SK-N-MC (cell line): ENCODE results near the gene SCYL1.

Experiments
- EZH2 ChIP-seq: fragments of 200-600 bp; sonication (generic); IDR thresholded peaks from one replicate; pipeline ENCODE4 v1.6.1; 2017; ENCODE audit warnings: antibody characterized with exemption
- POLR2AphosphoS5 ChIP-seq: IDR thresholded peaks from 2 replicates; pipeline ENCODE4 v1.6.1; 2012; ENCODE audit warnings: mild to moderate bottlenecking, low read depth, low read length, borderline replicate concordance

DNA sequence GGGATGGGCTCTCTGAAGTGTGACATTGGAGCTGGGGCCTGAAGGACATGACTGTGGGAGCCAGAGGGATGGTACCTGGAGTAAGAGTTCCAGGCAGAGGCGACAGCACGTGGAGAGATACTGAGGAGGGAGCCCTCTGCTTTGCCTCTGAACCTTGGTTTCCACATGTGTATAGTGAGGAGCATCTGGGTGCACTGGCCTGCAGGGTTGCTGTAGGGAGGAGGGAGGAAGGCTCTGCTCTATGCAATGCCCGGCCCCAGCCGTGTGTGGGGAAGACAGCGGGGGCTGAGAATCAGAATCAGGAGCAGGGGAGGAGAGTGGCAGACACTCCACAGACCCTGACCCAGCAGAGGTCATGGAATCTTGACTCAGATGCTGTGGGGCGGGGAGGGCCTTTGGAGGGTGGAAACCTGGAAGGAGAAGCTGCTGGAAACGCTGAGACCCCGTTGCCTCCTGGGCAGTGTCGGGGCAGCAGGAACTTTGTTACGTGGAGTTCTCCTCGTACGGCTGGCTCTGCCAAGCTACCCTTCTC, 4.0 kb downstream of the SCYL1 start:
- TF ChIP-seq POLR2AphosphoS5 = no peak
- TF ChIP-seq EZH2 = no peak
